Loucy (cell line): ENCODE data around the gene PDXP.

Source experiments
- EZH2phosphoT487 ChIP-seq: fragments of 200-600 bp; IDR thresholded peaks from 2 replicates; pipeline ENCODE4 v1.6.1; 2018; ENCODE audit warnings: antibody characterized with exemption, mild to moderate bottlenecking, moderate library complexity, borderline replicate concordance
- TF ChIP-seq, protein P1 (sequence below): fragments of 200-600 bp; sonication (generic); conservative IDR thresholded peaks from 2 replicates; pipeline ENCODE4 v1.5.1; 2014; ENCODE audit warnings: mild to moderate bottlenecking, antibody characterized with exemption, low read length

GRCh38 chr22:37678372-37678771 is 19.8 kb downstream of the PDXP start:
- TF ChIP-seq EZH2phosphoT487: no peak
- TF ChIP-seq, protein P1, sequence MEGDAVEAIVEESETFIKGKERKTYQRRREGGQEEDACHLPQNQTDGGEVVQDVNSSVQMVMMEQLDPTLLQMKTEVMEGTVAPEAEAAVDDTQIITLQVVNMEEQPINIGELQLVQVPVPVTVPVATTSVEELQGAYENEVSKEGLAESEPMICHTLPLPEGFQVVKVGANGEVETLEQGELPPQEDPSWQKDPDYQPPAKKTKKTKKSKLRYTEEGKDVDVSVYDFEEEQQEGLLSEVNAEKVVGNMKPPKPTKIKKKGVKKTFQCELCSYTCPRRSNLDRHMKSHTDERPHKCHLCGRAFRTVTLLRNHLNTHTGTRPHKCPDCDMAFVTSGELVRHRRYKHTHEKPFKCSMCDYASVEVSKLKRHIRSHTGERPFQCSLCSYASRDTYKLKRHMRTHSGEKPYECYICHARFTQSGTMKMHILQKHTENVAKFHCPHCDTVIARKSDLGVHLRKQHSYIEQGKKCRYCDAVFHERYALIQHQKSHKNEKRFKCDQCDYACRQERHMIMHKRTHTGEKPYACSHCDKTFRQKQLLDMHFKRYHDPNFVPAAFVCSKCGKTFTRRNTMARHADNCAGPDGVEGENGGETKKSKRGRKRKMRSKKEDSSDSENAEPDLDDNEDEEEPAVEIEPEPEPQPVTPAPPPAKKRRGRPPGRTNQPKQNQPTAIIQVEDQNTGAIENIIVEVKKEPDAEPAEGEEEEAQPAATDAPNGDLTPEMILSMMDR: no peak
